Activated T-helper 2 cell treated with anti-CD3 and anti-CD28 coated beads, Interferon-gamma antibody, Interleukin-2, Interleukin-4, amounts not matched to agents 10 μg/mL and 5 μg/mL and 100 μg/mL, durations not matched to agents 14 hours and 24 hours and 36 hours (primary cell): ENCODE measurements around the gene MPC2. TPM values are rescaled to one million over a fixed set of nuclear protein-coding genes. Genes with fewer than 3 reads are reported as not detected.

Source experiments
- DNase-seq: peaks from one replicate; pipeline ENCODE4 v3.0.0; 2021; ENCODE audit warnings: low spot score
- H3K27ac Mint-ChIP-seq: one replicate; pipeline ENCODE4 v1.8.0; 2021; ENCODE audit warnings: mixed read lengths
- H3K27me3 Mint-ChIP-seq: one replicate; pipeline ENCODE4 v1.8.0; 2021; ENCODE audit warnings: low read depth, mixed read lengths
- H3K36me3 Mint-ChIP-seq: one replicate; pipeline ENCODE4 v1.8.0; 2021; ENCODE audit warnings: low read depth, mixed read lengths
- H3K4me1 Mint-ChIP-seq: one replicate; pipeline ENCODE4 v1.8.0; 2021; ENCODE audit warnings: low read depth, mixed read lengths
- H3K4me3 Mint-ChIP-seq: one replicate; pipeline ENCODE4 v1.8.0; 2021; ENCODE audit warnings: low read depth, mild to moderate bottlenecking, moderate library complexity, mixed read lengths
- H3K9me3 Mint-ChIP-seq: one replicate; pipeline ENCODE4 v1.8.0; 2021; ENCODE audit warnings: mixed read lengths
- intact Hi-C: fragments of 100-400 bp; cut with micrococcal nuclease; formaldehyde crosslinking; loops from one replicate; pipeline ENCODE4 v1.15.1; 2023
- total RNA-seq: library from RNA; stranded (reverse); gene quantifications from 2 replicates; pipeline ENCODE4 v1.2.3, GENCODE V29; 2022

Gene MPC2
- total RNA-seq, result 45.6 and 48.7 TPM in 2 replicates

- Mint-ChIP-seq H3K27me3 (no peaks in the 10 kb centered on the region), H3K4me1 (peaks cover 35% of the 10 kb centered on the region), H3K4me3 (peak within 1 kb of the TSS; percentile 94), H3K27ac (peak within 1 kb of the TSS; percentile 99), H3K9me3 (no peaks in the 10 kb centered on the region), H3K36me3 (peaks cover 12% of the 10 kb centered on the region)
- intact Hi-C loops, result loop anchor here (1.0 to 10.0 kb wide), 8 partner anchors 48 to 388 kb away; partner anchors contain the start of genes CREG1, GPR161 and RCSD1
- DNase-seq, result peak; percentile 57
These were observed at the start of gene MPC2 for GRCh38 chr1:167936930-167937708. Gene MPC2 (minus strand): TSS chr1:167937072. CDS start chr1:167935841, 1,231 bp downstream.

DNA sequence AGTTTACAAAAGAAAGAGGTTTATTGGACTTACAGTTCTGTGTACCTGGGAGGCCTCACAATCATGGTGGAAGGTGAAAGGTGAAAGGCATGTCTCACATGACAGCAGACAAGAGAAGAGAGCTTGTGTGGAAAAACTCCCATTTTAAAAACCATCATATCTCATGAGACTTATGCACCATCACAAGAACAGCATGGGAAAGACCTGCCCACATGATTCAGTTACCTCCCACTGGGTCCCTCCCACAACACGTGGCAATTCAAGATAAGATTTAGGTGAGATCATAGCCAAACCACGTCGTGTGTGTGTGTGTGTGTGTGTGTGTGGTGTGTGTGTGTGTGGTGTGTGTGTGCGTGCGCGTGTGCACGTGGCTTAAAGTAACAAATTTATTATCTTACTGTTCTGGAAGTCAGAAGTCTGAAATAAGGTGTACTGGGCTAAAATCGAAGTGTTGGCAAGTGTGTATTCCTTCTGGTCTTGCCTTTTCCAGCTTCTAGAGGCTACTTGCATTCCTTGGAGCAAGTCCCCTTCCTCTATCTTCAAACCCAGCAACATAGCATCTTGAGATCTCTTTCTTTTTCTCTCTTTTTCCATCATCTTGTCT is 48.1 kb upstream of the MPC2 start:
- Mint-ChIP-seq H3K4me3 (no peak overlapping the region), H3K36me3 (peaks cover 36% of the 10 kb centered on the region), H3K4me1 (peaks cover 13% of the 10 kb centered on the region), H3K27me3 (no peaks in the 10 kb centered on the region), H3K27ac (no peak overlapping the region), H3K9me3 (no peaks in the 10 kb centered on the region)
- DNase-seq, result no peak
- intact Hi-C loops, result loop anchor here (10.0 kb wide), 1 partner anchor 50 kb away; the partner anchor contains the start of genes DCAF6 and MPC2

DNA sequence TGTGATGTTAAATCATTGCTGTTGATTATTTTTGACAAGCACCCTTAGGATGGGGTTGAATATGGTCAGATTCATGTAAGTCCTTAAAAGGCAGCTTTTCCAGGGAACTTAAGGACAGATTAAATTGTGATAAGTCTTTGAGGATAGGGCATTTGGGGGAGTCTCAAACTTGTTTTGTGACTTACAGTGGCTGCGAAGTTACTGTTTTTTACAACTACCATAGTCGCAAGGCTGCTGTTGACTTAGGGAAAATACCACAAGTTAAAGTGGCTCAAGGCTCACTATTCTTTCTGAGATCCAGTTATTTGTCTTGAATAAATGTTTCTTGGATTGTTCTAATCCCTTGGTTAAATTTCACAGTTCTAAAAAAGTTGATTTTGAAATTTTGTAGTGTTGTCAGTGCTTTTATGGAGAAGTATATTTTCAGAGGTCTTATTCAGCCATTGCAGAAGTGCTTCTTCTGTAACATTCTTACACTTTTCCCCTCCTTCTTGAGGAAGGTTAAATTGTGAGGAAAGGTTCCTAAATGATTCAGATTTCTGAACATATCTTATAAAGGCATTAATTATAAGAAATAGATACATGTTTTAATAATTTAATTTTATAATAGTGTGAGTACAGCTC is 47.0 kb upstream of the MPC2 start:
- Mint-ChIP-seq H3K36me3 (peaks cover 42% of the 10 kb centered on the region), H3K4me3 (no peak overlapping the region), H3K27me3 (no peaks in the 10 kb centered on the region), H3K4me1 (peaks cover 13% of the 10 kb centered on the region), H3K9me3 (no peaks in the 10 kb centered on the region), H3K27ac (no peak overlapping the region)
- intact Hi-C loops, result loop anchor here (10.0 kb wide), 1 partner anchor 49 kb away; the partner anchor contains the start of genes DCAF6 and MPC2
- DNase-seq, result no peak

- Mint-ChIP-seq H3K27ac (no peak overlapping the region), H3K4me3 (no peak overlapping the region), H3K36me3 (peaks cover 56% of the 10 kb centered on the region), H3K27me3 (no peaks in the 10 kb centered on the region), H3K4me1 (peaks cover 12% of the 10 kb centered on the region), H3K9me3 (peaks cover 9% of the 10 kb centered on the region)
- intact Hi-C loops, result loop anchor here (10.0 kb wide), 1 partner anchor 47 kb away; the partner anchor contains the start of genes DCAF6 and MPC2
- DNase-seq, result no peak
These were observed 45.1 kb upstream of the MPC2 start for GRCh38 chr1:167981933-167982332.

DNA sequence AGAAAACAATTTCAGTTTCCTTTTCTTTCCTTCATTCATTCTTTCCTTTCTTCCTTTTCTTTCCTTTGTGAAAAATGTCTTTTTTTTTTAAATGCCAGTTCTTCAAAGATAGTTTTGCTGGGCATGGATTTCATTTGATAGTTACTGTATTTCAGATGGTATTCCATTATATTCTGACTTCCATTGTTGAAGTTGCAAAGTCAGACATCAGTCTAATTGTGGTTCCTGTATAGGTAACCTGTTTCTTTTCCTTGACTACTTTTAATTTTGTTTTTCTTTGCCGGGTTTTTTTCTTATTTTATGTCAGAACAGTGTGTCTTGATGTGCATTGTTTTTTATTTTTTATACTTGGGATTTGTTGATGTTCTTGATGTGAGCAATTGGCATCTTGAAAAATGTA is 40.4 kb upstream of the MPC2 start:
- no peak overlapping the region for H3K27ac Mint-ChIP-seq
- H3K4me1 Mint-ChIP-seq, result peaks cover 5% of the 10 kb centered on the region
- peaks cover 60% of the 10 kb centered on the region for H3K36me3 Mint-ChIP-seq
- peaks cover 9% of the 10 kb centered on the region for H3K9me3 Mint-ChIP-seq
- no peak for DNase-seq
- no peak overlapping the region for H3K4me3 Mint-ChIP-seq
- H3K27me3 Mint-ChIP-seq, result no peaks in the 10 kb centered on the region
- intact Hi-C loops, result no loop called here

DNA sequence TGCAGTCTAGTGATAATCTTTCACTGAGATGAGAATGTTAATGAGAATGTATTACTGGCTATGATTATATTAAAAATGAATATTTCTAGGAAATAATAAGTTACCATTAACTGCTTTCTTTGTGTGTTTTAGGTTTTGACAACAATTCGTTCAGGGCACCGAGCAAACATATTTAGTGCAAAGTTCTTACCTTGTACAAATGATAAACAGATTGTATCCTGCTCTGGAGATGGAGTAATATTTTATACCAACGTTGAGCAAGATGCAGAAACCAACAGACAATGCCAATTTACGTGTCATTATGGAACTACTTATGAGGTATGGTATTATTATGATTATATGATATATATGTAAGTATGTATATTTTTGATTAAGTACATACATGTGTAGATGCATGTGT is 37.8 kb upstream of the MPC2 start:
- no peak overlapping the region for H3K4me3 Mint-ChIP-seq
- DNase-seq, result no peak
- peaks cover 50% of the 10 kb centered on the region for H3K36me3 Mint-ChIP-seq
- no peak overlapping the region for H3K27ac Mint-ChIP-seq
- peaks cover 2% of the 10 kb centered on the region for H3K4me1 Mint-ChIP-seq
- intact Hi-C loops, result no loop called here
- no peaks in the 10 kb centered on the region for H3K27me3 Mint-ChIP-seq
- peaks cover 9% of the 10 kb centered on the region for H3K9me3 Mint-ChIP-seq

- Mint-ChIP-seq H3K27me3 (no peaks in the 10 kb centered on the region), H3K9me3 (peaks cover 9% of the 10 kb centered on the region), H3K4me3 (no peak overlapping the region), H3K27ac (no peak overlapping the region), H3K4me1 (peaks cover 2% of the 10 kb centered on the region), H3K36me3 (peaks cover 43% of the 10 kb centered on the region)
- DNase-seq, result no peak
- intact Hi-C loops, result no loop called here
These were observed 37.0 kb upstream of the MPC2 start for GRCh38 chr1:167973832-167974231.

DNA sequence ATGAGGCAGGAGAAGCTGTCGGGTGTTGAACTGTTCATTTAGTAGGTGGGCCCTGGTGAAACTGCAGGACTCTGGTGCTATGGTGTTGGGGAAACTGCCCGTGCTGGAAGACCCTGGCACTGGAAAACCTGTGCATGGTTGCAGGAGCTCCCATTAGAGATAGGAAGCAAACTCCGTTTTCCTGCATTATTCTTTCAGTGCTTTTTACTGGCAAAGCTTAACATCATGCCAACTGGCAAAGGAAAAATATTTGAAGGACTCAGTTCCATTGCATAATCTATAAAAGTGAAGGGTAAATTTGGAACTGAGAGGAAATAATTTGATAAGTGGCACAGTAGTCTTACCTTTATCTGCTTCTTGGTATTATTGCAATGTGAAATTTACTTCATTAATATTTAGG is 31.7 kb upstream of the MPC2 start:
- intact Hi-C loops, result no loop called here
- no peak for DNase-seq
- H3K4me3 Mint-ChIP-seq, result no peak overlapping the region
- H3K36me3 Mint-ChIP-seq, result peaks cover 23% of the 10 kb centered on the region
- H3K27me3 Mint-ChIP-seq, result no peaks in the 10 kb centered on the region
- no peaks in the 10 kb centered on the region for H3K9me3 Mint-ChIP-seq
- no peak overlapping the region for H3K27ac Mint-ChIP-seq
- peaks cover 4% of the 10 kb centered on the region for H3K4me1 Mint-ChIP-seq

- Mint-ChIP-seq H3K9me3 (no peaks in the 10 kb centered on the region), H3K27me3 (no peaks in the 10 kb centered on the region), H3K4me3 (no peak overlapping the region), H3K27ac (no peak overlapping the region), H3K36me3 (peaks cover 23% of the 10 kb centered on the region), H3K4me1 (peaks cover 6% of the 10 kb centered on the region)
- intact Hi-C loops, result no loop called here
- DNase-seq, result no peak
These were observed 29.2 kb upstream of the MPC2 start for GRCh38 chr1:167966050-167966449.

GRCh38 chr1:167964646-167965045 is 27.8 kb upstream of the MPC2 start:
- peaks cover 23% of the 10 kb centered on the region for H3K36me3 Mint-ChIP-seq
- no peak overlapping the region for H3K4me3 Mint-ChIP-seq
- H3K27ac Mint-ChIP-seq, result no peak overlapping the region
- peaks cover 6% of the 10 kb centered on the region for H3K4me1 Mint-ChIP-seq
- DNase-seq, result no peak
- no peaks in the 10 kb centered on the region for H3K9me3 Mint-ChIP-seq
- H3K27me3 Mint-ChIP-seq, result no peaks in the 10 kb centered on the region
- intact Hi-C loops, result no loop called here

GRCh38 chr1:167957710-167958109 is 20.8 kb upstream of the MPC2 start:
- DNase-seq, result no peak
- Mint-ChIP-seq H3K9me3 (no peaks in the 10 kb centered on the region), H3K27ac (no peak overlapping the region), H3K4me3 (no peak overlapping the region), H3K27me3 (no peaks in the 10 kb centered on the region), H3K4me1 (peaks cover 15% of the 10 kb centered on the region), H3K36me3 (peaks cover 42% of the 10 kb centered on the region)
- intact Hi-C loops, result no loop called here

DNA sequence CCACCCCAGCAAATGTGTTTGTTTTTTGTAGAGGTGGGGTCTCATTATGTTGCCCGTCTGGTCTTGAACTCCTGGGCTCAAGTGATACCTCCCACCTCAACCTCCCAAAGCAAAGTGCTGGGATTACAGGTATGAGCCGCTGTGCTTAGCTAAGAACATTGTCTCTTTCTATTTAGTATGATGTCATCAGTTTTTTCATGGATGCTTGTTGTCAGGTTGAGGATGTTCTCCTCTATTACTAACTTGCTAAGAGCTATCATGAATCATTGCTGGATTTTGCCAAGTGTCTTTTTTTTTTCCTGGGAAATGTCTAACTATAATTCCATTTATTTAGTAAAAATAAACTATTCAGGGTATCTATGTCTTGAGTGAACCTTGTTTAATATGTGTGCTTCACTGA is 19.0 kb upstream of the MPC2 start:
- intact Hi-C loops, result no loop called here
- no peak for DNase-seq
- Mint-ChIP-seq H3K27ac (no peak overlapping the region), H3K4me1 (peaks cover 17% of the 10 kb centered on the region), H3K9me3 (no peaks in the 10 kb centered on the region), H3K27me3 (no peaks in the 10 kb centered on the region), H3K36me3 (peaks cover 52% of the 10 kb centered on the region), H3K4me3 (no peak overlapping the region)

GRCh38 chr1:167950569-167950968 is 13.7 kb upstream of the MPC2 start:
- Mint-ChIP-seq H3K4me3 (no peak overlapping the region), H3K4me1 (peaks cover 29% of the 10 kb centered on the region), H3K27ac (no peak overlapping the region), H3K9me3 (no peaks in the 10 kb centered on the region), H3K36me3 (peaks cover 56% of the 10 kb centered on the region), H3K27me3 (no peaks in the 10 kb centered on the region)
- intact Hi-C loops, result no loop called here
- no peak for DNase-seq
